Bronchus fibroblast of lung (primary cell): ENCODE data around the gene SH3GL2. TPM values are rescaled to one million over a fixed set of nuclear protein-coding genes. Genes with fewer than 3 reads are reported as not detected.

Experiments used
- total RNA-seq: library from RNA; depleted of rRNA; stranded (reverse); fragments of >200 nt; gene quantifications from 2 replicates; pipeline ENCODE4 v1.2.3, GENCODE V29; 2015

SH3GL2 gene
- 0.30 and 0.34 TPM in 2 replicates for total RNA-seq

DNA sequence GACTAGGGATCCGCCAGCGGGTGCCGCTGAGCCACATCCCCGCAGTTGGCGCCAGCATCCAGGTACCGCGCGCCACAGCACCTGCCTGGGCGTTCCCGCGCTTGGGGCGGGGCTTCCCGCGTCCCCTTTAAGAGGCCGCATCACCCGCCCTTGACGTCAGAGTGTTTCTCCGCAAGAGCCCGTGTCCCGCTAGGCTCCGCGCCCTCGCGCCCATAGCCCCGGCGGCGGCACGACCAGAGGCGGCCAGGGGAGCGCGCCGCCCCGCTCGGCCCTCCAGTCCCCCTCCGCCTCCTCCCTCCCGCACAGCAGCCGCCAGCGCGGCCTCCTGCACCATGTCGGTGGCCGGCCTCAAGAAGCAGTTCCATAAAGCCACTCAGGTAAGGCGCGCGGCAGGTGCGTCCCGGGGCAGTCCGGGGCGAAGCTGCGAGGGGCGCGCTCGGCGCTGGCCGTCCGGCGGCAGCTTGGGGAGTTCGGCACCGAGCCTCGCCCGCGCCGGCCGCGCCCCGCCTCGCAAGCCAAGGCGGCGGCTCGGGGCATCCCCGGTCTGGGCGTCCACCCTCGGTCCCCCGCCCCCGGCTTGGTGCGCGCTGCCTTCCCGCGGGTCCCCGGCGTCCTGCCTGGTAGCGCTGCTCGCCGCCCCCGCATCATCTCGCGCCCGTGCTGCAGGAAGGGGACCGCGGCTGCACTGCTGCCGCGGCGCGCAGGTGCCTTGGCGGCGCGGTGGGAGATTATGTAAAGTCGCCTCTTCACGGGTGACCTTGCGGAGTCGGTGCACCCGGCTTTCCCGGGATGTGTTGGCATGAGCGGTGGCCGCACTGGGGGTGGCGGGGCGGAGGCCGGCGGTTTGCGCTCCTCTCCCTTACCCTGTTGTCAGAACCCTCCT is at the start of gene SH3GL2:
TSS of gene SH3GL2 (plus strand) at position 156 of the 883 bp plus-strand sequence.

